ENCODE data around the gene RGP1.

GRCh38 chr9:35716230-35716629, 32.9 kb upstream of the RGP1 start:
- TF ChIP-seq CTCF (IDR thresholded peaks at IDR 0.05), result no peak
- no peak for TF ChIP-seq PBX3 (IDR thresholded peaks at IDR 0.05)
- TF ChIP-seq RXRA (IDR thresholded peaks at IDR 0.05; ENCODE audit: borderline replicate concordance, low read depth), result no peak
- TF ChIP-seq MAX (IDR thresholded peaks at IDR 0.05; ENCODE audit: low read depth), result no peak
- TF ChIP-seq EZH2phosphoT487 (IDR thresholded peaks at IDR 0.05; ENCODE audit: borderline replicate concordance, low read depth), result no peak
- no peak for TF ChIP-seq RCOR1 (IDR thresholded peaks at IDR 0.05; ENCODE audit: low read length)
- TF ChIP-seq JUND (IDR thresholded peaks at IDR 0.05), result no peak
- no peak for TF ChIP-seq GABPA (IDR thresholded peaks at IDR 0.05; ENCODE audit: low read depth)
- no peak for TF ChIP-seq SMC3 (IDR thresholded peaks at IDR 0.05; ENCODE audit: low read depth, low read length)
